Fibroblast of skin of back (primary cell): ENCODE results near the gene BCOR.

Source experiments
- DNase-seq: peaks from one replicate; pipeline ENCODE4 v3.0.0-alpha.2; 2013

Gene BCOR

DNA sequence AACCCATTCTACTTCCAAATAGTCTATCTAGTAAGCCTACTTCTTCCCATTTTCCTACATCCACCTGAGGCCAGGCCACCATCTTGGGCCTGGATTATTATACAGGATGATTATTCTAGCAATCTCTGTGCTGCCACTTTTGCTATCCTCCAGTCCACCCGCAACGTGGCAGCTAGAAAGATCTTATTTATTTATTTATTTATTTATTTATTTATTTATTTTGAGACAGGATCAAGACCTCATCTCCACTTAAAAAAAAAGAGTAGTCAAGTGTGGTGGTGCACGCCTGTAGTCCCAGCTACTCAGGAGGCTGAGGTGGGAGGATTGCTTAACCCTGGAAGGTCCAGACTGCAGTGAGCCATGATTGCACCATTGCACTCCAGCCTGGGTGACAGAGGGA is 15.2 kb upstream of the BCOR start:
- DNase-seq: no peak

GRCh38 chrX:40111868-40112267 is 14.1 kb upstream of the BCOR start:
- DNase-seq: no peak

- peak; percentile 47 for DNase-seq
Observed at GRCh38 chrX:40109288-40110008, 11.7 kb upstream of the BCOR start.

- DNase-seq: peak; percentile 78
Observed at GRCh38 chrX:40108959-40109287, 11.2 kb upstream of the BCOR start.

GRCh38 chrX:40108162-40108958 is 10.6 kb upstream of the BCOR start:
- DNase-seq: no peak

DNA sequence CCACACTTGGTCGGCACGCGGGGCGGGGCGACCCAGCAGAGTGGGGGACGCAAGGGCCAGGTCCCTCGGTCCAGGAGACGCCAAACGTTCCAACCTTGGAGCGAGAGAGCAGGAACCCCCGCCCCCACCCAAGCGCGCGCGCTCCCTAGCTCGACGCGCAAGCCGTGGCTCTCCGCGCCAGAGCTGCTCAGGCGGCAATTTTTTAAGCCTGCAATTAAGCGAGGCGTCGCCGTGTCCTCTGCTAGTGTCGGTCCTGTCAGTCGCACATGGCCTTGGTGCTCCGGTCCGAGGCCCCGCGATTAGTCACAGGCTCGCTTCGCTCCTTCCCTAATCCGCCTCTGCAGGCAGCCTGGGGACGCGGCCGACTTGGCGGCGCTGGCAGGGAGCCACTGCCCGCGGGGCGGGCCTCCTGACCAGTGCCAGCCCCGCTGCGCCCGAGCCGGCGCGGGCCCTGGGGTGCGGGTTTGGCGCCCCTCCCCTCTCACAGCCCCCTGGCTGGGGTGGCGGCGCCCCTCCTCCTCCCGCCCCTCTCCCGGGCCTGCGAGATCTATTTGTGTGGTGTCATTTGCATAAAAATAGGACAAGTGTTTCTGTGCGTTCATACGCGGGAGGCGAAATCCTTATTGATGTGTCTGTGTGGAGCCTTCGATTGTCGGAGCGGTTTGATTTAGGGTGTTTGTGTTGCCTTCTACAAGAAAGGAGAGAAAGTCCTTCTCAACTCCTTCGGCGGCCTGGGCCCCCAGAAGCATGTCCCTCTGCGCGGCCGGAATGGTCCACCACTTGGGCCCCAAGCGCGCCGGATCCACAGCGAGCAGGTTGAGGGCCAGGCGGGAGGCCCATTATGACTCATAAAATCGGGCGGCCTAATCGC is 9.8 kb upstream of the BCOR start:
- DNase-seq: peak; percentile 72

GRCh38 chrX:40106676-40107290 is 9.0 kb upstream of the BCOR start:
- no peak for DNase-seq

GRCh38 chrX:40105835-40106675 is 8.3 kb upstream of the BCOR start:
- DNase-seq: peak; percentile 53

- DNase-seq: no peak
Observed at GRCh38 chrX:40104985-40105834, 7.5 kb upstream of the BCOR start.

DNA sequence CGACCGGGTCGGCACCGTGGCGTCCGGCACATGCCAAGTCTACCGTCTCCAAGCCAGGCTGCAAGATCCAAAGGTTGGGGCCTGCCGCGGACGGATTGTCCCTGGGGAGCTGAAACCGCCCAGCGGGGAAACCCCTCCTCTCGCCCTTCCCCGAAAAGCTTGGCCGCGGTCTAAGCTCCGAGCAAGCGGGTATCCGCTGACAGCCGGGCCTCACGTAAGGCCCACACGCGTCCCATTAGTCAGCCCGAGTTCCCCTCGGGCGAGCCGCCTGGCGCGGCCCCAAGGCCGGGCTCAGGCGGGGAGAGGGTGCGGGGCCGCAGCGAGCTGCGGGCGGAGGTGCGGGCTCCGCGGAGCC is 6.8 kb upstream of the BCOR start:
- peak; percentile 72 for DNase-seq

GRCh38 chrX:40103565-40104323 is 6.0 kb upstream of the BCOR start:
- DNase-seq: no peak

GRCh38 chrX:40102393-40103381 is 4.9 kb upstream of the BCOR start:
- no peak for DNase-seq

DNA sequence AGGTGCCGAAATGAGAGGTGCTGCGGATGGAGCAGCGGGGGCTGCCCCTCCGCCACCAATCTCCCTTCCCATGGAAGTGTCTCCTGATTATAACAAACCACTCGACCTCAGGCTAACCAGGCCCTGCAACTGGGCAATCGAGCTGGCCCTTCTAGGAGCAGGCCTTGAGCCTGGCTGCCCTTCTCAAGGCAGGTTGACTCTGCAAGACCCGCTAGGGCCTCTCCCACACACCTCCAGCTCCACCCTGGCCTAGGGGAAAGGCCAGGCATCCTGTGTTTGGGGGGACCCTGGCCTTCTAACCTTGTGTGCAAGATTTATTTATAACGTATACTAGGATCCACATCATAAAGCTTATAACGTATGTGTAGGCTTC is 3.7 kb upstream of the BCOR start:
- DNase-seq: no peak

GRCh38 chrX:40100537-40101429 is 3.0 kb upstream of the BCOR start:
- DNase-seq: no peak

DNA sequence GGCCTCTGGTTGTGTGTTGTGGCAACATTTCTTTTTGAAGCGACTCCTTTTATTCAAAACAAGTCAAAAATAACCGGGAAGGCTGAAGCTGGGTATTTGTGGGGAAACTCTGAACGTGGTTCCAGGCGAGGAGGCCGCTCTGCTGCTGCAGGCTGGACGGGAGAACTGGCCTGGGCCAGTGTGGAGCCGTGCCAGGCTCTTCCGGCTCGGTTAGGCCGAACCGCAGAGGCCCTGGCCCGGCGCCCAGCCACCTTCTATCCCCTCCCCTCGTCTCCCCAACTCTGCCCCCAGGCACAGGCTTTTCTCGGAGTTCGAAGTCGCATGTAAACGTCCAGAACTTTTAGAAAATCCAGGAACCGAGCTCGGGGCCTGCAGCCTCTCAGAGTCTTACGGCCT is 2.4 kb upstream of the BCOR start:
- no peak for DNase-seq

DNA sequence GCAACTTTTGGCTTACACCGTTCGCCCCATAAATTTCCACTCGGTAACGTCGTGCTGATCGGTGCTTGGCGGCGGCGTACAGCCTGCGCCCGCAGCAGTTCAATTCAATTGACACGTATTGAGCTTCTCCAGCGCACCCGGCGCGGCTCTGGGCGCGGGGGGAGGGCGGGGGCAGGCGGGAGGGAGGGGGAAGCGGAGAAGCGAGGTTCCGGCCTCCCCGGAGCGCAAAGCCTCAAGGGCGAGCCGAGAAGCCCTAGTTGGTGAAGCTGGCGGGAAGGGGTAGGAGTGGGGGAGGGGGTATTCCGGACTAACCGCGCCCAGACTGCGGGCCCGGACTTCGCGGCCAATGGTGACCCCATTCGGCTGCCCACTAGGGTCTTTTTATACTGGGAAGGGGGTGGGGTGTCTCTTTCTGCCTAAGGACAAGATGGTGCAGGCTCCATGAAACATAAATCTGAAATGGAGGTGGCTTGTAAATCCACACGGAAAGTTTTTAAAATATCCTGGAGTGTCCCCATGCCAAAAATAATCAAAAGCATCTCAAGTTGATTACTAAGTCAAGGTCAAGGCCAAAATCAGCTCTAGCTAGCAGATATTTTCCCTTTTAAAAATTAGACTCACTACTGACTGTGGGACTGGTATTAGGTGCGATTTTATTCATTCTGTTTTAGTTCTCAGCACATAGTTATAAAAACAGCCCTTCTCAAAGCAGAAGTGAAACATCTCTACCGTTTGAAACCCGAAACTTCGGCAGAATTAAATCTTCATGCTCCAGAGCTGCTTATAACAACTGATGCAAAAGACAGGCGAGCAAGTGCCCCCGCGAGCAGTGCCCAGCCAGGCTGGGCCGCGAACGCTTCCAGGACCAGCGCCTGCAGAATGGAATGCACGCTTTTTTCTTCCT is 1.5 kb upstream of the BCOR start:
- DNase-seq: no peak
